HEK293T (cell line): ENCODE results near the gene PDE4DIP.
"Not testable (repeated sequence)": the region's sequence is repeated elsewhere in the genome, so short reads cannot be mapped to it uniquely, and the experiment has no call there.

Experiments used
- BHLHE40 ChIP-seq: fragments of 450-650 bp; IDR thresholded peaks from 2 replicates; pipeline ENCODE4 v1.6.1; 2016; ENCODE audit warnings: mild to moderate bottlenecking, moderate library complexity, borderline replicate concordance
- ELF4 ChIP-seq: fragments of 450-650 bp; IDR thresholded peaks from 2 replicates; pipeline ENCODE4 v1.6.1; 2017; ENCODE audit warnings: antibody characterized with exemption
- SP1 ChIP-seq: fragments of 450-650 bp; IDR thresholded peaks from 2 replicates; pipeline ENCODE4 v1.6.1; 2017
- SUZ12 ChIP-seq: fragments of 450-650 bp; IDR thresholded peaks from 2 replicates; pipeline ENCODE4 v1.6.1; 2016; ENCODE audit warnings: mild to moderate bottlenecking
- TARDBP ChIP-seq: fragments of 450-650 bp; IDR thresholded peaks from 2 replicates; pipeline ENCODE4 v1.6.1; 2016
- ZNF384 ChIP-seq: fragments of 450-650 bp; IDR thresholded peaks from 2 replicates; pipeline ENCODE4 v1.6.1; 2016

GRCh38 chr1:148962127-148962857, 118.1 kb downstream of the PDE4DIP start:
- not testable (repeated sequence) for TF ChIP-seq ZNF384, TARDBP, SP1, SUZ12, BHLHE40, ELF4
